ENCODE data around the gene WWOX.

GRCh38 chr16:78455861-78456260 lies 356.4 kb downstream of the WWOX start:
- TF ChIP-seq ZFP30 (CRISPR knock-in tag; IDR thresholded peaks at IDR 0.05) (no peak), PPARA (CRISPR knock-in tag; IDR thresholded peaks at IDR 0.05; ENCODE audit: borderline replicate concordance) (no peak), ZNF70 (CRISPR knock-in tag; IDR thresholded peaks at IDR 0.05) (no peak), PATZ1 (CRISPR knock-in tag; IDR thresholded peaks at IDR 0.05; ENCODE audit: borderline replicate concordance) (no peak), SNAI2 (CRISPR knock-in tag; IDR thresholded peaks at IDR 0.05) (no peak), ESRRG (CRISPR knock-in tag; IDR thresholded peaks at IDR 0.05) (no peak), RARB (CRISPR knock-in tag; IDR thresholded peaks at IDR 0.05) (no peak)
- TF ChIP-seq, protein P1, sequence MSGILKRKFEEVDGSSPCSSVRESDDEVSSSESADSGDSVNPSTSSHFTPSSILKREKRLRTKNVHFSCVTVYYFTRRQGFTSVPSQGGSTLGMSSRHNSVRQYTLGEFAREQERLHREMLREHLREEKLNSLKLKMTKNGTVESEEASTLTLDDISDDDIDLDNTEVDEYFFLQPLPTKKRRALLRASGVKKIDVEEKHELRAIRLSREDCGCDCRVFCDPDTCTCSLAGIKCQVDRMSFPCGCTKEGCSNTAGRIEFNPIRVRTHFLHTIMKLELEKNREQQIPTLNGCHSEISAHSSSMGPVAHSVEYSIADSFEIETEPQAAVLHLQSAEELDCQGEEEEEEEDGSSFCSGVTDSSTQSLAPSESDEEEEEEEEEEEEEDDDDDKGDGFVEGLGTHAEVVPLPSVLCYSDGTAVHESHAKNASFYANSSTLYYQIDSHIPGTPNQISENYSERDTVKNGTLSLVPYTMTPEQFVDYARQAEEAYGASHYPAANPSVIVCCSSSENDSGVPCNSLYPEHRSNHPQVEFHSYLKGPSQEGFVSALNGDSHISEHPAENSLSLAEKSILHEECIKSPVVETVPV (CRISPR knock-in tag; IDR thresholded peaks at IDR 0.05) = no peak
- TF ChIP-seq, protein P2, sequence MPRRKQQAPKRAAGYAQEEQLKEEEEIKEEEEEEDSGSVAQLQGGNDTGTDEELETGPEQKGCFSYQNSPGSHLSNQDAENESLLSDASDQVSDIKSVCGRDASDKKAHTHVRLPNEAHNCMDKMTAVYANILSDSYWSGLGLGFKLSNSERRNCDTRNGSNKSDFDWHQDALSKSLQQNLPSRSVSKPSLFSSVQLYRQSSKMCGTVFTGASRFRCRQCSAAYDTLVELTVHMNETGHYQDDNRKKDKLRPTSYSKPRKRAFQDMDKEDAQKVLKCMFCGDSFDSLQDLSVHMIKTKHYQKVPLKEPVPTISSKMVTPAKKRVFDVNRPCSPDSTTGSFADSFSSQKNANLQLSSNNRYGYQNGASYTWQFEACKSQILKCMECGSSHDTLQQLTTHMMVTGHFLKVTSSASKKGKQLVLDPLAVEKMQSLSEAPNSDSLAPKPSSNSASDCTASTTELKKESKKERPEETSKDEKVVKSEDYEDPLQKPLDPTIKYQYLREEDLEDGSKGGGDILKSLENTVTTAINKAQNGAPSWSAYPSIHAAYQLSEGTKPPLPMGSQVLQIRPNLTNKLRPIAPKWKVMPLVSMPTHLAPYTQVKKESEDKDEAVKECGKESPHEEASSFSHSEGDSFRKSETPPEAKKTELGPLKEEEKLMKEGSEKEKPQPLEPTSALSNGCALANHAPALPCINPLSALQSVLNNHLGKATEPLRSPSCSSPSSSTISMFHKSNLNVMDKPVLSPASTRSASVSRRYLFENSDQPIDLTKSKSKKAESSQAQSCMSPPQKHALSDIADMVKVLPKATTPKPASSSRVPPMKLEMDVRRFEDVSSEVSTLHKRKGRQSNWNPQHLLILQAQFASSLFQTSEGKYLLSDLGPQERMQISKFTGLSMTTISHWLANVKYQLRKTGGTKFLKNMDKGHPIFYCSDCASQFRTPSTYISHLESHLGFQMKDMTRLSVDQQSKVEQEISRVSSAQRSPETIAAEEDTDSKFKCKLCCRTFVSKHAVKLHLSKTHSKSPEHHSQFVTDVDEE (CRISPR knock-in tag; IDR thresholded peaks at IDR 0.05) = no peak

Measured in SK-N-SH treated with all-trans-retinoic acid at 6 μM for 48 hours (cell line).